GM18870 (cell line): Measurements from ENCODE around the gene LPAR5.
"Not testable (repeated sequence)": the region's sequence is repeated elsewhere in the genome, so short reads cannot be mapped to it uniquely, and the experiment has no call there.

Experiments
- ATAC-seq: cut with Tn5 transposase; IDR thresholded peaks from one replicate; pipeline ENCODE4 v1.9.1; 2021; ENCODE audit warnings: moderate library complexity; ENCODE audit not compliant: unreplicated experiment

The LPAR5 gene

GRCh38 chr12:6607751-6608591 is 27.8 kb downstream of the LPAR5 start:
- ATAC-seq, result no peak

- no peak for ATAC-seq
Measured at GRCh38 chr12:6606331-6607131, 29.2 kb downstream of the LPAR5 start.

- ATAC-seq, result no peak
Measured at GRCh38 chr12:6605421-6606330, 30.1 kb downstream of the LPAR5 start.

GRCh38 chr12:6604259-6605029 is 31.3 kb downstream of the LPAR5 start:
- ATAC-seq, result no peak

GRCh38 chr12:6603095-6603567 is 32.6 kb downstream of the LPAR5 start:
- ATAC-seq, result no peak

- ATAC-seq, result no peak
Measured at GRCh38 chr12:6602526-6602925, 33.2 kb downstream of the LPAR5 start.

GRCh38 chr12:6595673-6596072 is 40.1 kb downstream of the LPAR5 start:
- ATAC-seq, result not testable (repeated sequence)

- ATAC-seq, result no peak
Measured at GRCh38 chr12:6592087-6592486, 43.7 kb downstream of the LPAR5 start.

- not testable (repeated sequence) for ATAC-seq
Measured at GRCh38 chr12:6586569-6586968, 49.2 kb downstream of the LPAR5 start.

GRCh38 chr12:6584293-6584692 is 51.5 kb downstream of the LPAR5 start:
- no peak for ATAC-seq

- no peak for ATAC-seq
Measured at GRCh38 chr12:6582959-6583358, 52.8 kb downstream of the LPAR5 start.

GRCh38 chr12:6582196-6582595 is 53.6 kb downstream of the LPAR5 start:
- ATAC-seq, result no peak

- no peak for ATAC-seq
Measured at GRCh38 chr12:6575648-6576047, 60.1 kb downstream of the LPAR5 start.

GRCh38 chr12:6574576-6575295 is 61.0 kb downstream of the LPAR5 start:
- ATAC-seq, result no peak

GRCh38 chr12:6573001-6573400 is 62.8 kb downstream of the LPAR5 start:
- ATAC-seq, result no peak

GRCh38 chr12:6570264-6570887 is 65.4 kb downstream of the LPAR5 start:
- ATAC-seq, result no peak

- ATAC-seq, result no peak
Measured at GRCh38 chr12:6569786-6570185, 66.0 kb downstream of the LPAR5 start.

- ATAC-seq, result no peak
Measured at GRCh38 chr12:6569312-6569711, 66.4 kb downstream of the LPAR5 start.
